ENCODE measurements around the gene RRBP1.
A peak's percentile ranks its signal among the peaks of the same experiment; 100 is the strongest.

Gene RRBP1

GRCh38 chr20:17682889-17683198 is 802 bp upstream of the RRBP1 start:
- no peak for DNase-seq

- DNase-seq: no peak
Measured at GRCh38 chr20:17681726-17682102, 328 bp downstream of the RRBP1 start.

GRCh38 chr20:17680836-17681725 is 961 bp downstream of the RRBP1 start:
- DNase-seq: peak; percentile 75 to 76

- DNase-seq: no peak
Measured at GRCh38 chr20:17679941-17680835, 1.9 kb downstream of the RRBP1 start.

- DNase-seq: no peak
Measured at GRCh38 chr20:17678886-17679285, 3.2 kb downstream of the RRBP1 start.

- no peak for DNase-seq
Measured at GRCh38 chr20:17678295-17678694, 3.7 kb downstream of the RRBP1 start.

- no peak for DNase-seq
Measured at GRCh38 chr20:17676942-17677341, 5.1 kb downstream of the RRBP1 start.

- DNase-seq: no peak
Measured at GRCh38 chr20:17676378-17676759, 5.7 kb downstream of the RRBP1 start.

- DNase-seq: no peak
Measured at GRCh38 chr20:17675519-17676377, 6.3 kb downstream of the RRBP1 start.

GRCh38 chr20:17674722-17675518 is 7.1 kb downstream of the RRBP1 start:
- DNase-seq: no peak

- no peak for DNase-seq
Measured at GRCh38 chr20:17673084-17673483, 9.0 kb downstream of the RRBP1 start.

GRCh38 chr20:17671565-17671964 is 10.5 kb downstream of the RRBP1 start:
- no peak for DNase-seq

- DNase-seq: no peak
Measured at GRCh38 chr20:17671011-17671410, 11.0 kb downstream of the RRBP1 start.

- no peak for DNase-seq
Measured at GRCh38 chr20:17669306-17669931, 12.6 kb downstream of the RRBP1 start.

GRCh38 chr20:17668432-17668831 is 13.6 kb downstream of the RRBP1 start:
- no peak for DNase-seq

GRCh38 chr20:17667445-17667844 is 14.6 kb downstream of the RRBP1 start:
- DNase-seq: no peak

- no peak for DNase-seq
Measured at GRCh38 chr20:17666481-17666880, 15.6 kb downstream of the RRBP1 start.

- DNase-seq: no peak
Measured at GRCh38 chr20:17665756-17666155, 16.3 kb downstream of the RRBP1 start.

GRCh38 chr20:17664025-17664633 is 17.9 kb downstream of the RRBP1 start:
- DNase-seq: no peak

- DNase-seq: no peak
Measured at GRCh38 chr20:17663486-17663885, 18.6 kb downstream of the RRBP1 start.

GRCh38 chr20:17663040-17663399 is 19.0 kb downstream of the RRBP1 start:
- DNase-seq: no peak

Measured in activated CD4-positive, alpha-beta T cell treated with anti-CD3 and anti-CD28 coated beads for 4 hours (primary cell).